Measurements from ENCODE around the gene PPA1. TPM values are rescaled to one million over a fixed set of nuclear protein-coding genes. Genes with fewer than 3 reads are reported as not detected.
"Not testable (repeated sequence)": the region's sequence is repeated elsewhere in the genome, so short reads cannot be mapped to it uniquely, and the experiment has no call there.

Gene PPA1
- polyA plus RNA-seq, 6 donors from 2014 or later = 59.7 to 152 (median 97.0) TPM

GRCh38 chr10:70191161-70191971 is 41.9 kb downstream of the PPA1 start:
- no peak for ATAC-seq (ENCODE audit: low read depth in 2 of 2)
- Mint-ChIP-seq H3K27me3 (peaks cover 0 to 1% (median 0%) of the 10 kb centered on the region in 3 donors), H3K36me3 (no peaks in the 10 kb centered on the region), H3K27ac (no peak overlapping the region), H3K4me1 (no peaks in the 10 kb centered on the region), H3K4me3 (no peak overlapping the region), H3K9me3 (no peaks in the 10 kb centered on the region)
- no peak for DNase-seq

DNA sequence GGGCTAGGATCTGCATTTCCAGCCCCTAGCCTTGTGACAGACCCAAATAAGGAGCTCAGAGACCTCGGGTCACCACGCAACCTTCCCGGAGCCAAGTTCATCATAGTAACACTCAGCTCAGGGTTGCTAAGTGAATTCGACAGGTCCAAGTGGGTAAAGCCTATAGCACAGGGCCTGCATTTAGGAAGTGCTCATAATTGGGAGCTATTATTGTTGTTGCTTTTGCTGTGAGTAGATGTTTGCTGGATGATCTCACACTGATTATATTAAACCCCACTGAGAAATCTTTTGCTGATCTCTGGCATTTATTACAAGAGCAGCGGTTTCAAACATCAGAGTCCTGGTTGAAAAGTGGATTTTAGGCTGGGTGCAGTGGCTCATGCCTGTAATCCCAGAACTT is 42.6 kb downstream of the PPA1 start:
- DNase-seq (no peak), ATAC-seq (ENCODE audit: low read depth in 2 of 2) (no peak)
- no peak overlapping the region for H3K4me3 Mint-ChIP-seq
- H3K36me3 Mint-ChIP-seq = no peaks in the 10 kb centered on the region
- peaks cover 0 to 9% (median 0%) of the 10 kb centered on the region in 3 donors for H3K27me3 Mint-ChIP-seq
- no peaks in the 10 kb centered on the region for H3K9me3 Mint-ChIP-seq
- no peaks in the 10 kb centered on the region for H3K4me1 Mint-ChIP-seq
- H3K27ac Mint-ChIP-seq = no peak overlapping the region

DNA sequence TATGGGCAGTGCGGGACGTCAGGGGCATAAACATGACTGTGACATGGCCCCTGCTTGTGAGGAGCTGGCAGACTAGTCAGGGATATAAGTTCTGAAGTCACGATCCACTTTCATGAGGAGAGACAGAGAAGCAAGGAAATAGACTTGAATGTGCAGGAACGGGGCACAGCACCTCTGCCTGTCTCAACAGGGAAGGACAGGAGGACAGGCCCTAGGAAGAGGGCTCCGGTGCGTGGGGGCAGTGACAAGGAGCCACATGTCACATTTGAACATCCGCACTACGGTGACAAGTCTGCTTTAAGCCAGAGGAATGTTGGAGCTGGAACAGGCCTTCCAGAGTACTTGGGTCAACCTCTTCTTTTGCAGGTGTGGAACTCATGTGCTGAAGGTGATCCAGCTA is 43.1 kb downstream of the PPA1 start:
- ATAC-seq (ENCODE audit: low read depth in 2 of 2) (no peak), DNase-seq (no peak)
- H3K9me3 Mint-ChIP-seq = no peaks in the 10 kb centered on the region
- no peaks in the 10 kb centered on the region for H3K36me3 Mint-ChIP-seq
- no peak overlapping the region for H3K27ac Mint-ChIP-seq
- H3K27me3 Mint-ChIP-seq = peaks cover 0 to 14% (median 0%) of the 10 kb centered on the region in 3 donors
- no peaks in the 10 kb centered on the region for H3K4me1 Mint-ChIP-seq
- no peak overlapping the region for H3K4me3 Mint-ChIP-seq

DNA sequence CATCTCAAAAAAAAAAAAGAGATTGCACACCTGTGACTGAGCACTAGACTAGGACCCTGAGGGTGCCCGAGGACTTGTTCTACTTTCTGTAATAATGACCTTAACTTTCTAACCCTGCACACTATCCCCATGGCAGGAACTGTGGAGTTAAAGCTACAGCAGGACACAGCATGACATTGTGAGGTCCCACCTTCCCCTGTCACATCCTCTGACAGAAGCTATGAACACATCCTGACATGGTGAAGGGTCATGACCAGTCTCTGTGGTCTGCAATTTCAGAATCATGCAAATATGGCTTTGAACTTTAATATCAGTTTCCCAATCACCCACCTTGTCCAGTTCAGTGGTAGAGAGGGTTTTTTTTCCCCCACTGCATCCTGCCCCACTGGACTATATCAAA is 44.5 kb downstream of the PPA1 start:
- H3K4me3 Mint-ChIP-seq = no peak overlapping the region
- no peaks in the 10 kb centered on the region for H3K36me3 Mint-ChIP-seq
- peaks cover 7 to 19% (median 8%) of the 10 kb centered on the region in 3 donors for H3K27me3 Mint-ChIP-seq
- ATAC-seq (ENCODE audit: low read depth in 2 of 2) = no peak
- DNase-seq = no peak
- H3K27ac Mint-ChIP-seq = no peak overlapping the region
- no peaks in the 10 kb centered on the region for H3K4me1 Mint-ChIP-seq
- H3K9me3 Mint-ChIP-seq = no peaks in the 10 kb centered on the region

GRCh38 chr10:70186571-70186970 is 46.7 kb downstream of the PPA1 start:
- Mint-ChIP-seq H3K27ac (no peak overlapping the region), H3K4me1 (peaks cover 0 to 4% (median 0%) of the 10 kb centered on the region in 3 donors), H3K4me3 (no peak overlapping the region), H3K9me3 (no peaks in the 10 kb centered on the region), H3K27me3 (peaks cover 9 to 26% (median 17%) of the 10 kb centered on the region in 3 donors), H3K36me3 (no peaks in the 10 kb centered on the region)
- DNase-seq = no peak
- no peak for ATAC-seq (ENCODE audit: low read depth in 2 of 2)

- peaks cover 0 to 4% (median 0%) of the 10 kb centered on the region in 3 donors for H3K4me1 Mint-ChIP-seq
- H3K27me3 Mint-ChIP-seq = peaks cover 9 to 30% (median 17%) of the 10 kb centered on the region in 3 donors
- peak overlapping the region in 1 of 8 donors; percentile 16 for H3K4me3 Mint-ChIP-seq
- DNase-seq = no peak
- H3K9me3 Mint-ChIP-seq = no peaks in the 10 kb centered on the region
- peak overlapping the region in 1 of 6 donors; percentile 56 for H3K27ac Mint-ChIP-seq
- no peak for ATAC-seq (ENCODE audit: low read depth in 2 of 2)
- H3K36me3 Mint-ChIP-seq = no peaks in the 10 kb centered on the region
Measured at GRCh38 chr10:70186090-70186489, 47.1 kb downstream of the PPA1 start.

GRCh38 chr10:70183304-70183703 is 49.9 kb downstream of the PPA1 start:
- Mint-ChIP-seq H3K36me3 (no peaks in the 10 kb centered on the region), H3K4me3 (no peak overlapping the region), H3K4me1 (peaks cover 0 to 4% (median 0%) of the 10 kb centered on the region in 3 donors), H3K9me3 (peaks cover 0 to 10% (median 2%) of the 10 kb centered on the region in 7 donors), H3K27me3 (peaks cover 25 to 47% (median 34%) of the 10 kb centered on the region in 3 donors), H3K27ac (no peak overlapping the region)
- DNase-seq (no peak), ATAC-seq (ENCODE audit: low read depth in 2 of 2) (no peak)

GRCh38 chr10:70179209-70179608 is 54.0 kb downstream of the PPA1 start:
- H3K4me3 Mint-ChIP-seq; ATAC-seq (ENCODE audit: low read depth in 2 of 2); H3K36me3 Mint-ChIP-seq; H3K9me3 Mint-ChIP-seq; H3K4me1 Mint-ChIP-seq; H3K27ac Mint-ChIP-seq; DNase-seq: not testable (repeated sequence)
- peaks cover 24 to 32% (median 29%) of the 10 kb centered on the region in 3 donors for H3K27me3 Mint-ChIP-seq

DNA sequence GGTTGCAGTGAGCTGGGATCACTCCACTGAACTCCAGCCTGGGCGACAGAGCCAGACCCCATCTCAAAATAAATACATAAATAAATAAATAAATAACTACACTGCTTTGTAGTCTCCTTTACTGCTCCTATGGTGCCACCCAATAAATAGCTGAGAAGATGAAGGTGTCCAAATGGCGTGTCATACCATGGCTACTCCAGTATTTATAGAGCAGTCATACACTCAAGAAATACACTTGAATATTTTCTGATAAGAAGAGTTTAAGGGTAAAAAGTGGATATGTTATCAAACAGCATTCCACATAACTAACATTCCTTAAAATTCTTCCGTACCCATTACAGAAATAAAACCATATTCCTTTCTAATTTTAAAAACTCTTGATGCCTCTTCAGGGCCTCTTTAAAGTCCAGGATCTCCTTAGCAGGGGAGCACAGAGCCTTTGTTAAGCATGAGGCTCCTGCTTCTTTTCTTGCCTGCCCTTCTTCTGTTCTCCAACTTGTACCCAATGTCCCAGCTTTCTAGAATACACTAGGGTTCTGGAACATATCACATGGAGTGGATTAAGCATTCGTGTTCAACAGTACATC is 55.0 kb downstream of the PPA1 start:
- DNase-seq = no peak
- peak overlapping the region in 1 of 6 donors; percentile 38 for H3K27ac Mint-ChIP-seq
- H3K9me3 Mint-ChIP-seq = peaks cover 0 to 10% (median 2%) of the 10 kb centered on the region in 7 donors
- no peak for ATAC-seq (ENCODE audit: low read depth in 2 of 2)
- H3K27me3 Mint-ChIP-seq = peaks cover 18 to 24% (median 24%) of the 10 kb centered on the region in 3 donors
- H3K36me3 Mint-ChIP-seq = no peaks in the 10 kb centered on the region
- H3K4me3 Mint-ChIP-seq = no peak overlapping the region
- H3K4me1 Mint-ChIP-seq = peaks cover 9 to 10% (median 9%) of the 10 kb centered on the region in 3 donors

DNA sequence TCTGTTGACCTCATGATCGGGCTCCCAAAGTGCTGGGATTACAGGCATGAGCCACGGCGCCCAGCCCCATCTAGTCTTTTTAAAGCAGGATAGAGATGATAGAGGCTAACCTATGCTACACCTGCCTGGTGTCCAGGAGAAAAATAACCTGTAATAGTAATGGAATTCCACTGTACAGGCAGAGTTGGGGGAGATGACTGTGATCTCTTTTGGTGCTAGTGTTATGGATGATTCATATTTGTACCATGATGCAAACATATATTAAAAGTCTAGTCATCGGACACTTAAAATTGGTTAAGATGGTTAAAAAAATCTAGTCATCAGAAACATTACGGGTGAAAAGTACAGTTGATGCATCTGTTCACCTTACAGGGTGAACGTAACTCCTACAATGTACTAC is 56.8 kb downstream of the PPA1 start:
- H3K4me3 Mint-ChIP-seq = no peak overlapping the region
- ATAC-seq (ENCODE audit: low read depth in 2 of 2) (no peak), DNase-seq (no peak)
- H3K27ac Mint-ChIP-seq = no peak overlapping the region
- H3K9me3 Mint-ChIP-seq = peaks cover 0 to 10% (median 2%) of the 10 kb centered on the region in 7 donors
- peaks cover 7 to 10% (median 9%) of the 10 kb centered on the region in 3 donors for H3K4me1 Mint-ChIP-seq
- H3K36me3 Mint-ChIP-seq = no peaks in the 10 kb centered on the region
- peaks cover 18 to 21% (median 20%) of the 10 kb centered on the region in 3 donors for H3K27me3 Mint-ChIP-seq

GRCh38 chr10:70175516-70175915 is 57.7 kb downstream of the PPA1 start:
- Mint-ChIP-seq H3K27me3 (peaks cover 11 to 18% (median 13%) of the 10 kb centered on the region in 3 donors), H3K4me1 (peaks cover 7 to 17% (median 9%) of the 10 kb centered on the region in 3 donors), H3K36me3 (no peaks in the 10 kb centered on the region), H3K9me3 (peaks cover 0 to 10% (median 2%) of the 10 kb centered on the region in 7 donors), H3K27ac (no peak overlapping the region), H3K4me3 (no peak overlapping the region)
- no peak for ATAC-seq (ENCODE audit: low read depth in 2 of 2)
- no peak for DNase-seq

- ATAC-seq (ENCODE audit: low read depth in 2 of 2) (no peak), DNase-seq (no peak)
- Mint-ChIP-seq H3K27me3 (peaks cover 0 to 6% (median 5%) of the 10 kb centered on the region in 3 donors), H3K36me3 (no peaks in the 10 kb centered on the region), H3K4me1 (peaks cover 15 to 24% (median 22%) of the 10 kb centered on the region in 3 donors), H3K27ac (peak overlapping the region in 4 of 6 donors; percentile 43 to 78 (median 72)), H3K4me3 (peak overlapping the region in 4 of 8 donors; percentile 12 to 76 (median 40)), H3K9me3 (peaks cover 0 to 2% (median 0%) of the 10 kb centered on the region in 7 donors)
Measured at GRCh38 chr10:70174058-70174741, 59.0 kb downstream of the PPA1 start.

GRCh38 chr10:70169649-70170364 is 63.4 kb downstream of the PPA1 start:
- Mint-ChIP-seq H3K36me3 (no peaks in the 10 kb centered on the region), H3K27me3 (no peaks in the 10 kb centered on the region), H3K9me3 (no peaks in the 10 kb centered on the region), H3K4me1 (peaks cover 36 to 54% (median 43%) of the 10 kb centered on the region in 3 donors), H3K27ac (peak overlapping the region; percentile 95 to 99 (median 97)), H3K4me3 (peak overlapping the region; percentile 91 to 97 (median 94))
- ATAC-seq (ENCODE audit: low read depth in 2 of 2) = peak; percentile 12 to 14
- DNase-seq = no peak

All from naive B cell (primary cell).